Caco-2 (cell line): ENCODE measurements around the gene MAPT. TPM values are rescaled to one million over a fixed set of nuclear protein-coding genes. Genes with fewer than 3 reads are reported as not detected.

Experiments used
- BruUV-seq: library from RNA; stranded (reverse); fragments of 400-500 nt; replicated peaks from 2 replicates; lab custom pipeline; 2021; lab: Mats Ljungman, UMichigan
- CTCF ChIA-PET: fragments of 300-600 bp; sonication (Branson Sonifier 250); formaldehyde crosslinking; loops from one replicate; lab custom pipeline; 2022; ENCODE audit warnings: antibody characterized with exemption; lab: Charles Lee
- POLR2A ChIA-PET: fragments of 300-600 bp; sonication (Branson Sonifier 250); formaldehyde crosslinking; loops from one replicate; lab custom pipeline; 2022; ENCODE audit warnings: antibody characterized with exemption; lab: Charles Lee
- DNase-seq, 2 experiments: peaks; one replicate each; pipeline versions ENCODE4 v3.0.0 to v3.0.0-alpha.2; 2020 to 2022
- H3K27me3 ChIP-seq: replicated peaks from 2 replicates; pipeline ENCODE4 v1.6.0; 2011; ENCODE audit warnings: low read length; ENCODE audit not compliant: control insufficient read depth, insufficient read depth
- H3K36me3 ChIP-seq: 2 replicates; pipeline ENCODE4 v1.5.1; 2011; ENCODE audit warnings: low read length; ENCODE audit not compliant: control insufficient read depth, insufficient read depth
- H3K4me1 ChIP-seq: fragments of 250-450 bp; sonication (Bioruptor Pico); 2 replicates; pipeline ENCODE4 v1.5.1; 2020; ENCODE audit warnings: mild to moderate bottlenecking
- H3K4me3 ChIP-seq: 2 replicates; pipeline ENCODE4 v1.5.1; 2011; ENCODE audit warnings: low read depth, mild to moderate bottlenecking, control low read depth, low read length
- H3K9me3 ChIP-seq: fragments of 250-450 bp; sonication (Bioruptor Pico); 2 replicates; pipeline ENCODE4 v1.5.1; 2020; ENCODE audit warnings: mild to moderate bottlenecking, moderate library complexity
- H3K27ac Mint-ChIP-seq: one replicate; pipeline ENCODE4 v1.8.0; 2022; ENCODE audit warnings: mixed read lengths; ENCODE audit not compliant: unreplicated experiment
- H3K27me3 Mint-ChIP-seq: one replicate; pipeline ENCODE4 v1.8.0; 2022; ENCODE audit warnings: mixed read lengths; ENCODE audit not compliant: insufficient read depth, unreplicated experiment
- H3K36me3 Mint-ChIP-seq: one replicate; pipeline ENCODE4 v1.8.0; 2022; ENCODE audit warnings: mild to moderate bottlenecking, mixed read lengths; ENCODE audit not compliant: insufficient read depth, unreplicated experiment
- H3K4me1 Mint-ChIP-seq: one replicate; pipeline ENCODE4 v1.8.0; 2022; ENCODE audit warnings: low read depth, mixed read lengths; ENCODE audit not compliant: unreplicated experiment
- H3K4me3 Mint-ChIP-seq: one replicate; pipeline ENCODE4 v1.8.0; 2022; ENCODE audit warnings: mild to moderate bottlenecking, moderate library complexity, mixed read lengths; ENCODE audit not compliant: unreplicated experiment
- H3K9me3 Mint-ChIP-seq: one replicate; pipeline ENCODE4 v1.8.0; 2022; ENCODE audit warnings: mixed read lengths; ENCODE audit not compliant: unreplicated experiment
- intact Hi-C: fragments of 100-400 bp; cut with micrococcal nuclease; formaldehyde crosslinking; loops from one replicate; pipeline ENCODE4 v1.10.0; 2022; ENCODE audit not compliant: unreplicated experiment
- total RNA-seq: library from RNA; stranded (reverse); gene quantifications from 2 replicates; pipeline ENCODE4 v1.2.3, GENCODE V29; 2022
- TF ChIP-seq, protein P1 (sequence below), 2 experiments: fragments of 200-600 bp in 1 of 2; IDR thresholded peaks; 1 replicate in 1 of 2; 2 replicates in 1 of 2; pipeline versions ENCODE4 v1.5.1 to v1.8.0; 2011 to 2022; ENCODE audit warnings: antibody characterized with exemption in 1 of 2, control low read depth in 1 of 2, inconsistent platforms in 1 of 2, low read depth in 1 of 2, low read length in 1 of 2, mild to moderate bottlenecking in 1 of 2, moderate library complexity in 1 of 2; ENCODE audit not compliant: insufficient read depth in 1 of 2, severe bottlenecking in 1 of 2, unreplicated experiment in 1 of 2

The MAPT gene
- total RNA-seq, 1 experiment from 2014 or later = 0.95 TPM

DNA sequence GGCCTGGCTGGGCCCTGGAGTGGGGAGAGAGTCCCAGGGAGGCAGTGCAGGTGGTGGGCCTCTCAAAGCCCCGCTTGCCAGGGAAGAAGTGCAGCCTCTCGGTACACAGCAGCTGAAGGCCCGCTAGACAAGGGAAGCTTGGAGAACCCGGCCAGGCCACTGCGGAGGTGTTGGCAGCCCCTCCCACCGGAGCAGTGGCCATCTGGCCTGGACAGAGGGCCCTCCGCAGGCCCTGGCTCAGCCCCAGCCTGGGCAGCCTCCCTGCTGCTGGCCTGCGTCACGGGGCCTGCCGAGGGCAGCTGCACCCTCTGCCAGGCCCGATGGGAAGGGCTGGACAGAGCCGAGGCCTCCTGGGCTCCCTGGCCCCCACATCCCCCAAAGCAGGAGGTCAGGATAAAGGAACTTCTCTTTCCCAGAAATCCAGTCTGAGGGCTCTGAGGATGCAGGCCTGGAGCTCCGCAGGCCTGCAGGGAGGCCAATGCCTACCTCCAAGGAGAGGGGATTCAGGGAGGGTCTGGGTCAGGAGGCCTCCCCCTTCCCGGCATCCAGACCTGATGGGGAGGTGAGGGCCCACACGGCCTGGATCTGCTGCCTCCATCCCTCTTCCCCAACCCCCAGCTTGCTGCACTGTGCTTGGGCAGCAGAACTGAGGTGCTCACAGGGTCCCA, 45.4 kb upstream of the MAPT start:
- ChIA-PET CTCF (interaction anchor here (1.6 kb wide), 1 partner anchor 209 kb away, joined by 5 read pairs; no protein-coding TSS in a partner anchor), POLR2A (no interaction called here)
- Mint-ChIP-seq H3K4me1 (no peaks in the 10 kb centered on the region), H3K36me3 (no peaks in the 10 kb centered on the region), H3K27ac (no peak overlapping the region), H3K4me3 (no peak overlapping the region), H3K27me3 (peaks cover 10% of the 10 kb centered on the region), H3K9me3 (no peaks in the 10 kb centered on the region)
- no peaks in the 10 kb centered on the region for H3K4me1 ChIP-seq
- DNase-seq = peak in 1 of 2 experiments; percentile 33
- no TSS peak for BruUV-seq
- no peaks in the 10 kb centered on the region for H3K9me3 ChIP-seq
- H3K36me3 ChIP-seq = no peaks in the 10 kb centered on the region
- no peaks in the 10 kb centered on the region; the same call in 1 of the 2 replicates for H3K27me3 ChIP-seq
- no peak overlapping the region for H3K4me3 ChIP-seq
- intact Hi-C loops = no loop called here
- TF ChIP-seq, protein P1, sequence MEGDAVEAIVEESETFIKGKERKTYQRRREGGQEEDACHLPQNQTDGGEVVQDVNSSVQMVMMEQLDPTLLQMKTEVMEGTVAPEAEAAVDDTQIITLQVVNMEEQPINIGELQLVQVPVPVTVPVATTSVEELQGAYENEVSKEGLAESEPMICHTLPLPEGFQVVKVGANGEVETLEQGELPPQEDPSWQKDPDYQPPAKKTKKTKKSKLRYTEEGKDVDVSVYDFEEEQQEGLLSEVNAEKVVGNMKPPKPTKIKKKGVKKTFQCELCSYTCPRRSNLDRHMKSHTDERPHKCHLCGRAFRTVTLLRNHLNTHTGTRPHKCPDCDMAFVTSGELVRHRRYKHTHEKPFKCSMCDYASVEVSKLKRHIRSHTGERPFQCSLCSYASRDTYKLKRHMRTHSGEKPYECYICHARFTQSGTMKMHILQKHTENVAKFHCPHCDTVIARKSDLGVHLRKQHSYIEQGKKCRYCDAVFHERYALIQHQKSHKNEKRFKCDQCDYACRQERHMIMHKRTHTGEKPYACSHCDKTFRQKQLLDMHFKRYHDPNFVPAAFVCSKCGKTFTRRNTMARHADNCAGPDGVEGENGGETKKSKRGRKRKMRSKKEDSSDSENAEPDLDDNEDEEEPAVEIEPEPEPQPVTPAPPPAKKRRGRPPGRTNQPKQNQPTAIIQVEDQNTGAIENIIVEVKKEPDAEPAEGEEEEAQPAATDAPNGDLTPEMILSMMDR (IDR thresholded peaks at IDR 0.05; ENCODE audit: insufficient read depth in 1 of 2, low read depth in 1 of 2, low read length in 1 of 2, severe bottlenecking in 1 of 2, unreplicated experiment in 1 of 2) = no peak

DNA sequence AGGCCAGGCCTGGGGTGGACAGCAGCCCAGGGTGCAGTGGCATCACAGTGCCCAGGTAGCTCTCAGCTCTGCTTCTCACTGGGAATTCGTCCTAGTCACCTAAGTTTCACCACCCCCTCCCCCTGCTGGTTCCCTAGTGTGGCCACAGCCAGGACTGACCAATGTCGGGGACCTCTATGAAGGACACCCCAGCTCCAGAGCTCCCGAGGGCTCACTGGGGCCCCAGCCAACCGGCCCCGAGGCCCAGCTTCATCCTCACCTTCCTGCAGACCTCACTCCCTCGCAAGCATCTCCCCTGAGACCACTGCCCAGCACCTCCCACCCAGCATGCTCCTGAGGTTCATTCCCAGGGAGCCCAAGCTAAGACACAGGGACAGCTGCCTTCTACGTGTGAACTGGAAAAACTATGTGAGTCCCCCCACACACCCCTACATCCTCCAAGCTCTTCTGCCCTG, 44.8 kb upstream of the MAPT start:
- Mint-ChIP-seq H3K9me3 (no peaks in the 10 kb centered on the region), H3K27me3 (peaks cover 14% of the 10 kb centered on the region), H3K36me3 (no peaks in the 10 kb centered on the region), H3K4me3 (no peak overlapping the region), H3K4me1 (no peaks in the 10 kb centered on the region), H3K27ac (no peak overlapping the region)
- Histone ChIP-seq H3K4me1 (no peaks in the 10 kb centered on the region), H3K9me3 (no peaks in the 10 kb centered on the region), H3K4me3 (no peak overlapping the region), H3K27me3 (no peaks in the 10 kb centered on the region; the same call in 1 of the 2 replicates), H3K36me3 (no peaks in the 10 kb centered on the region)
- DNase-seq = no peak
- TF ChIP-seq, protein P1 (IDR thresholded peaks at IDR 0.05; ENCODE audit: insufficient read depth in 1 of 2, low read depth in 1 of 2, low read length in 1 of 2, severe bottlenecking in 1 of 2, unreplicated experiment in 1 of 2) = no peak
- intact Hi-C loops = no loop called here
- CTCF ChIA-PET = interaction anchor here (1.6 kb wide), 1 partner anchor 209 kb away, joined by 5 read pairs; no protein-coding TSS in a partner anchor
- POLR2A ChIA-PET = no interaction called here
- no TSS peak for BruUV-seq

DNA sequence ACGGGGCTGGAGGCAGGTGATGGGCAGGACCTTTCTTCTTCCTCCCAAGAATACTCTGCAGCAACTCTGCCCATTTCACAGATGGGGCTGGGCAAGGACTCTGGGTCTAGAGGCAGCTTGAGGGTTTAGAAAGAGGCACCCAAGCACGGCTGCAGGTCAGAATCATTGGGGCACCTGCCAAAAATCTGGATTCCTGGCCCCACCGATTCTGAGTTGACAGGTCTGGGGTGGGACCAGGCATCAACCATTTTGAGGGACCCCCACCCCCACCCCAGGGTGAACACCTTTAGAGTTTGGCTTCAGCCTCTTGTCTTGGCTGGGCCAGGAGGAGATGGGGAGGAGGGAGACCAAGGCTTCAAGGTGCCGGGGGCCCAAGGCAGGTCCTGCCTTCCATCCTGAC, 44.3 kb upstream of the MAPT start:
- Histone ChIP-seq H3K36me3 (no peaks in the 10 kb centered on the region), H3K4me3 (no peak overlapping the region), H3K4me1 (no peaks in the 10 kb centered on the region), H3K9me3 (no peaks in the 10 kb centered on the region), H3K27me3 (no peaks in the 10 kb centered on the region; the same call in 1 of the 2 replicates)
- Mint-ChIP-seq H3K27me3 (peaks cover 17% of the 10 kb centered on the region), H3K27ac (no peak overlapping the region), H3K9me3 (no peaks in the 10 kb centered on the region), H3K4me1 (no peaks in the 10 kb centered on the region), H3K36me3 (no peaks in the 10 kb centered on the region), H3K4me3 (no peak overlapping the region)
- POLR2A ChIA-PET = no interaction called here
- no TSS peak for BruUV-seq
- CTCF ChIA-PET = interaction anchor here (1.6 kb wide), 1 partner anchor 210 kb away, joined by 5 read pairs; no protein-coding TSS in a partner anchor
- no peak for DNase-seq
- TF ChIP-seq, protein P1 (IDR thresholded peaks at IDR 0.05; ENCODE audit: insufficient read depth in 1 of 2, low read depth in 1 of 2, low read length in 1 of 2, severe bottlenecking in 1 of 2, unreplicated experiment in 1 of 2) = no peak
- intact Hi-C loops = loop anchor here (5.0 kb wide), 1 partner anchor 128 kb away; no protein-coding TSS in a partner anchor
